Activated CD8-positive, alpha-beta memory T cell treated with anti-CD3 and anti-CD28 coated beads, Interleukin-2, amount 10 ng/mL, durations not matched to agents 7 days and 5 days (primary cell): ENCODE measurements around the gene ZNF891. TPM values are rescaled to one million over a fixed set of nuclear protein-coding genes. Genes with fewer than 3 reads are reported as not detected.

Experiments
- total RNA-seq, 2 experiments: library from RNA; stranded (reverse); gene quantifications; one replicate each; pipeline ENCODE4 v1.2.3, GENCODE V29; 2021

Gene ZNF891
- total RNA-seq, 2 experiments from 2014 or later = 2.0 to 2.3 TPM

Other genes starting within 250 kb of the ZNF891 start
- gene CHFR, start 242.7 kb downstream of the ZNF891 start, total RNA-seq = 10 to 100 TPM; 87.7 to 89.7 TPM
- gene ZNF605, start 174.0 kb downstream of the ZNF891 start, total RNA-seq = 10 to 100 TPM in 1 of 2 experiments, 1 to 10 TPM in 1; 8.9 to 10.0 TPM
- 10 to 100 TPM; 14.6 to 22.1 TPM for gene ZNF26, start 143.9 kb downstream of the ZNF891 start, total RNA-seq
- 10 to 100 TPM; 22.5 to 23.1 TPM for gene ZNF84, start 92.8 kb downstream of the ZNF891 start, total RNA-seq
- 10 to 100 TPM; 11.2 to 13.6 TPM for gene ZNF140, start 49.4 kb downstream of the ZNF891 start, total RNA-seq
- gene ZNF10, start 353 bp upstream of the ZNF891 start, total RNA-seq = 1 to 10 TPM; 7.7 to 7.9 TPM
- 10 to 100 TPM; 18.6 to 19.9 TPM for gene ZNF268, start 51.2 kb upstream of the ZNF891 start, total RNA-seq
- gene ANHX, start 105.6 kb upstream of the ZNF891 start, total RNA-seq = not detected